HepG2 (cell line): ENCODE measurements around the gene NLE1. TPM values are rescaled to one million over a fixed set of nuclear protein-coding genes. Genes with fewer than 3 reads are reported as not detected.

ENCODE experiments used
- GLI4 ChIP-seq: sonication (generic); formaldehyde crosslinking; IDR thresholded peaks from 2 replicates; pipeline ENCODE4 v1.5.1; 2020; ENCODE audit warnings: missing genetic modification reagents, mild to moderate bottlenecking, moderate library complexity, borderline replicate concordance
- KDM2A ChIP-seq: sonication (generic); formaldehyde crosslinking; IDR thresholded peaks from 2 replicates; pipeline ENCODE4 v1.4.0; 2020; ENCODE audit warnings: low read depth, missing genetic modification reagents, borderline replicate concordance
- KLF15 ChIP-seq: sonication (generic); formaldehyde crosslinking; IDR thresholded peaks from 2 replicates; pipeline ENCODE4 v1.8.1; 2023; ENCODE audit warnings: borderline replicate concordance, mild to moderate bottlenecking, inconsistent platforms, missing genetic modification reagents, mixed read lengths
- NCOA5 ChIP-seq: sonication (generic); formaldehyde crosslinking; IDR thresholded peaks from 2 replicates; pipeline ENCODE4 v1.4.0; 2020; ENCODE audit warnings: missing genetic modification reagents
- PRPF4 ChIP-seq: fragments of 200-400 bp; formaldehyde crosslinking; IDR thresholded peaks from 2 replicates; pipeline ENCODE4 v1.6.1; 2016; ENCODE audit warnings: low read length, low read depth; ENCODE audit not compliant: poor library complexity, severe bottlenecking
- TOPORS ChIP-seq: sonication (generic); formaldehyde crosslinking; IDR thresholded peaks from 2 replicates; pipeline ENCODE4 v1.8.0; 2023; ENCODE audit warnings: mild to moderate bottlenecking, missing genetic modification reagents
- U2AF1 ChIP-seq: fragments of 200-400 bp; formaldehyde crosslinking; optimal IDR thresholded peaks from 2 replicates; pipeline ENCODE3; 2017; ENCODE audit warnings: mild to moderate bottlenecking, low read depth, low read length
- ZBTB3 ChIP-seq: sonication (generic); formaldehyde crosslinking; IDR thresholded peaks from 2 replicates; pipeline ENCODE4 v1.4.0; 2020; ENCODE audit warnings: low read depth, mild to moderate bottlenecking, moderate library complexity, missing genetic modification reagents, borderline replicate concordance
- ZNF331 ChIP-seq: sonication (generic); formaldehyde crosslinking; IDR thresholded peaks from 2 replicates; pipeline ENCODE4 v1.4.0; 2020; ENCODE audit warnings: missing genetic modification reagents
- ZNF549 ChIP-seq: sonication (generic); formaldehyde crosslinking; IDR thresholded peaks from 2 replicates; pipeline ENCODE4 v1.5.0; 2020; ENCODE audit warnings: missing genetic modification reagents
- ZNF607 ChIP-seq: sonication (generic); formaldehyde crosslinking; IDR thresholded peaks from 2 replicates; pipeline ENCODE4 v1.5.1; 2020; ENCODE audit warnings: missing genetic modification reagents, mild to moderate bottlenecking, borderline replicate concordance
- ZNF644 ChIP-seq: IDR thresholded peaks from 2 replicates; pipeline ENCODE4 v1.6.1; 2016; ENCODE audit warnings: low read depth
- ZSCAN29 ChIP-seq: sonication (generic); formaldehyde crosslinking; conservative IDR thresholded peaks from 2 replicates; pipeline ENCODE4 v1.4.0; 2020; ENCODE audit warnings: mild to moderate bottlenecking, missing genetic modification reagents
- polyA plus RNA-seq, 8 experiments: library from polyadenylated mRNA; depleted of rRNA in 3 of 8; stranded (reverse) in 7 of 8; unstranded in 1 of 8; fragments of >200 nt; fragmentation: Illumina TruSeq in 4 of 8; extraction: Trizol in 4 of 8; gene quantifications; 2 replicates each; pipeline versions ENCODE4 v1.2.1 to v1.2.3, GENCODE V29; 2011 to 2016; ENCODE audit warnings: low read depth in 4 of 8, missing spikeins in 1 of 8, mixed read lengths in 1 of 8; ENCODE audit not compliant: insufficient read depth in 1 of 8
- total RNA-seq, 5 experiments: library from RNA; depleted of rRNA; stranded (reverse); fragments of >200 nt; fragmentation: Illumina TruSeq; extraction: Trizol; gene quantifications; 2 replicates each; pipeline ENCODE4 v1.2.3, GENCODE V29; 2016; ENCODE audit warnings: low read depth in 1 of 5
- TF ChIP-seq, protein P1 (sequence below): sonication (generic); formaldehyde crosslinking; IDR thresholded peaks from 2 replicates; pipeline ENCODE4 v1.4.0; 2020; ENCODE audit warnings: missing genetic modification reagents, borderline replicate concordance
- TF ChIP-seq, protein P2 (sequence below): sonication (generic); formaldehyde crosslinking; IDR thresholded peaks from 2 replicates; pipeline ENCODE4 v1.4.0; 2020; ENCODE audit warnings: missing genetic modification reagents
- TF ChIP-seq, protein P3 (sequence below): sonication (generic); formaldehyde crosslinking; IDR thresholded peaks from 2 replicates; pipeline ENCODE4 v1.4.0; 2020; ENCODE audit warnings: missing genetic modification reagents, borderline replicate concordance

NLE1 gene
- total and polyA plus RNA-seq, 2 of the 13 experiments (the other 11 are each of a cell fraction or from before 2014, with no cell fraction given): 20.3 to 34.5 TPM

DNA sequence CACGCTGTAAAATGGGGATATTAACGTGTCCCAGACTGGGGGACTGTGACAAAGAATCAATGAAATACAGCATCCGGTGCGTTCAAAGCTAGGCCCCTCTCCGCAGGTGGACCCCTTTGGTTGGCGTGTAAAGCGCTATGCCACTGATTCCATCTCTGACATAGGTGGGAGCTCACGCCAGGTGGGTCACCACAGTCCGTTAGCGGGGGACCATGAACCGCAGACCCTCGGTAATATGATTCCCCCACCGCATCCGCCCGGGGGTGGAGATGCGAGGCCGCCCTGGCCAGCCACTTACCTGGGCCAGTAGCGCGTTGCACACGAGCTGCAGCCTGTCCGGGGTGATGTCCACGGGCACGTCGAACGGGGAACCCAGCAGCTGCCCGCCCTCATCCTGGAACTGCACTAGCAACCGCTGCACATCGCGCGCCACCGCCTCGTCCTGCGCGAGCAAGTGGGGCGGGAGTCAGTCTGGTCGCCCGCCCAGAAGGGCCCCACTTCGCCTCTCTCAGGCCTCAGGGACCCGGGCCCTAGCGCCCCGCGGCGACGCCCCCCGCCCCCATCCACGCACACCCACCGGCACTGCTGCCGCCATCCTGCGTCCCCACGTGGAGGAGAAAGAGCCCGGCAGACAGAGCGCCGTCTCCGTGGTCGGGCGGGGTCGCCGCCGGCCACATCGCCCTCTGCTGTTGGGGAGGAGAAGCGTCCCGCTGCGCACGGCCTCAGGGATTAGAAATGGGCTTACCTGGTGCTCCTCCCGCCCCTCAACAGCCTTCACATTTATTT is at the start of gene NLE1 (continued):
- TF ChIP-seq, protein P1, sequence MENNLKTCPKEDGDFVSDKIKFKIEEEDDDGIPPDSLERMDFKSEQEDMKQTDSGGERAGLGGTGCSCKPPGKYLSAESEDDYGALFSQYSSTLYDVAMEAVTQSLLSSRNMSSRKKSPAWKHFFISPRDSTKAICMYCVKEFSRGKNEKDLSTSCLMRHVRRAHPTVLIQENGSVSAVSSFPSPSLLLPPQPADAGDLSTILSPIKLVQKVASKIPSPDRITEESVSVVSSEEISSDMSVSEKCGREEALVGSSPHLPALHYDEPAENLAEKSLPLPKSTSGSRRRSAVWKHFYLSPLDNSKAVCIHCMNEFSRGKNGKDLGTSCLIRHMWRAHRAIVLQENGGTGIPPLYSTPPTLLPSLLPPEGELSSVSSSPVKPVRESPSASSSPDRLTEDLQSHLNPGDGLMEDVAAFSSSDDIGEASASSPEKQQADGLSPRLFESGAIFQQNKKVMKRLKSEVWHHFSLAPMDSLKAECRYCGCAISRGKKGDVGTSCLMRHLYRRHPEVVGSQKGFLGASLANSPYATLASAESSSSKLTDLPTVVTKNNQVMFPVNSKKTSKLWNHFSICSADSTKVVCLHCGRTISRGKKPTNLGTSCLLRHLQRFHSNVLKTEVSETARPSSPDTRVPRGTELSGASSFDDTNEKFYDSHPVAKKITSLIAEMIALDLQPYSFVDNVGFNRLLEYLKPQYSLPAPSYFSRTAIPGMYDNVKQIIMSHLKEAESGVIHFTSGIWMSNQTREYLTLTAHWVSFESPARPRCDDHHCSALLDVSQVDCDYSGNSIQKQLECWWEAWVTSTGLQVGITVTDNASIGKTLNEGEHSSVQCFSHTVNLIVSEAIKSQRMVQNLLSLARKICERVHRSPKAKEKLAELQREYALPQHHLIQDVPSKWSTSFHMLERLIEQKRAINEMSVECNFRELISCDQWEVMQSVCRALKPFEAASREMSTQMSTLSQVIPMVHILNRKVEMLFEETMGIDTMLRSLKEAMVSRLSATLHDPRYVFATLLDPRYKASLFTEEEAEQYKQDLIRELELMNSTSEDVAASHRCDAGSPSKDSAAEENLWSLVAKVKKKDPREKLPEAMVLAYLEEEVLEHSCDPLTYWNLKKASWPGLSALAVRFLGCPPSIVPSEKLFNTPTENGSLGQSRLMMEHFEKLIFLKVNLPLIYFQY (CRISPR knock-in tag): no peak
- TF ChIP-seq KLF15 (CRISPR knock-in tag) (no peak), TOPORS (0 out of 2 replicates have a peak, but pooled peaks have one; percentile 46), ZNF549 (CRISPR knock-in tag) (no peak), ZNF644 (no peak), ZNF607 (CRISPR knock-in tag) (peak; percentile 91), GLI4 (CRISPR knock-in tag) (no peak), NCOA5 (CRISPR knock-in tag) (no peak), PRPF4 (no peak), ZNF331 (CRISPR knock-in tag) (peak; percentile 72; the same call in 1 of the 2 replicates), U2AF1 (peak; percentile 40), ZBTB3 (no peak), ZSCAN29 (CRISPR knock-in tag) (no peak), KDM2A (CRISPR knock-in tag) (peak; percentile 97)
- TF ChIP-seq, protein P2, sequence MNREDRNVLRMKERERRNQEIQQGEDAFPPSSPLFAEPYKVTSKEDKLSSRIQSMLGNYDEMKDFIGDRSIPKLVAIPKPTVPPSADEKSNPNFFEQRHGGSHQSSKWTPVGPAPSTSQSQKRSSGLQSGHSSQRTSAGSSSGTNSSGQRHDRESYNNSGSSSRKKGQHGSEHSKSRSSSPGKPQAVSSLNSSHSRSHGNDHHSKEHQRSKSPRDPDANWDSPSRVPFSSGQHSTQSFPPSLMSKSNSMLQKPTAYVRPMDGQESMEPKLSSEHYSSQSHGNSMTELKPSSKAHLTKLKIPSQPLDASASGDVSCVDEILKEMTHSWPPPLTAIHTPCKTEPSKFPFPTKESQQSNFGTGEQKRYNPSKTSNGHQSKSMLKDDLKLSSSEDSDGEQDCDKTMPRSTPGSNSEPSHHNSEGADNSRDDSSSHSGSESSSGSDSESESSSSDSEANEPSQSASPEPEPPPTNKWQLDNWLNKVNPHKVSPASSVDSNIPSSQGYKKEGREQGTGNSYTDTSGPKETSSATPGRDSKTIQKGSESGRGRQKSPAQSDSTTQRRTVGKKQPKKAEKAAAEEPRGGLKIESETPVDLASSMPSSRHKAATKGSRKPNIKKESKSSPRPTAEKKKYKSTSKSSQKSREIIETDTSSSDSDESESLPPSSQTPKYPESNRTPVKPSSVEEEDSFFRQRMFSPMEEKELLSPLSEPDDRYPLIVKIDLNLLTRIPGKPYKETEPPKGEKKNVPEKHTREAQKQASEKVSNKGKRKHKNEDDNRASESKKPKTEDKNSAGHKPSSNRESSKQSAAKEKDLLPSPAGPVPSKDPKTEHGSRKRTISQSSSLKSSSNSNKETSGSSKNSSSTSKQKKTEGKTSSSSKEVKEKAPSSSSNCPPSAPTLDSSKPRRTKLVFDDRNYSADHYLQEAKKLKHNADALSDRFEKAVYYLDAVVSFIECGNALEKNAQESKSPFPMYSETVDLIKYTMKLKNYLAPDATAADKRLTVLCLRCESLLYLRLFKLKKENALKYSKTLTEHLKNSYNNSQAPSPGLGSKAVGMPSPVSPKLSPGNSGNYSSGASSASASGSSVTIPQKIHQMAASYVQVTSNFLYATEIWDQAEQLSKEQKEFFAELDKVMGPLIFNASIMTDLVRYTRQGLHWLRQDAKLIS: no peak
- TF ChIP-seq, protein P3, sequence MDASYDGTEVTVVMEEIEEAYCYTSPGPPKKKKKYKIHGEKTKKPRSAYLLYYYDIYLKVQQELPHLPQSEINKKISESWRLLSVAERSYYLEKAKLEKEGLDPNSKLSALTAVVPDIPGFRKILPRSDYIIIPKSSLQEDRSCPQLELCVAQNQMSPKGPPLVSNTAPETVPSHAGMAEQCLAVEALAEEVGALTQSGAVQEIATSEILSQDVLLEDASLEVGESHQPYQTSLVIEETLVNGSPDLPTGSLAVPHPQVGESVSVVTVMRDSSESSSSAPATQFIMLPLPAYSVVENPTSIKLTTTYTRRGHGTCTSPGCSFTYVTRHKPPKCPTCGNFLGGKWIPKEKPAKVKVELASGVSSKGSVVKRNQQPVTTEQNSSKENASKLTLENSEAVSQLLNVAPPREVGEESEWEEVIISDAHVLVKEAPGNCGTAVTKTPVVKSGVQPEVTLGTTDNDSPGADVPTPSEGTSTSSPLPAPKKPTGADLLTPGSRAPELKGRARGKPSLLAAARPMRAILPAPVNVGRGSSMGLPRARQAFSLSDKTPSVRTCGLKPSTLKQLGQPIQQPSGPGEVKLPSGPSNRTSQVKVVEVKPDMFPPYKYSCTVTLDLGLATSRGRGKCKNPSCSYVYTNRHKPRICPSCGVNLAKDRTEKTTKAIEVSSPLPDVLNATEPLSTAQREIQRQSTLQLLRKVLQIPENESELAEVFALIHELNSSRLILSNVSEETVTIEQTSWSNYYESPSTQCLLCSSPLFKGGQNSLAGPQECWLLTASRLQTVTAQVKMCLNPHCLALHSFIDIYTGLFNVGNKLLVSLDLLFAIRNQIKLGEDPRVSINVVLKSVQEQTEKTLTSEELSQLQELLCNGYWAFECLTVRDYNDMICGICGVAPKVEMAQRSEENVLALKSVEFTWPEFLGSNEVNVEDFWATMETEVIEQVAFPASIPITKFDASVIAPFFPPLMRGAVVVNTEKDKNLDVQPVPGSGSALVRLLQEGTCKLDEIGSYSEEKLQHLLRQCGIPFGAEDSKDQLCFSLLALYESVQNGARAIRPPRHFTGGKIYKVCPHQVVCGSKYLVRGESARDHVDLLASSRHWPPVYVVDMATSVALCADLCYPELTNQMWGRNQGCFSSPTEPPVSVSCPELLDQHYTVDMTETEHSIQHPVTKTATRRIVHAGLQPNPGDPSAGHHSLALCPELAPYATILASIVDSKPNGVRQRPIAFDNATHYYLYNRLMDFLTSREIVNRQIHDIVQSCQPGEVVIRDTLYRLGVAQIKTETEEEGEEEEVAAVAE (CRISPR knock-in tag): peak; percentile 83; the same call in 1 of the 2 replicates
